HG03097 (cell line): ENCODE results near the gene SMG6.

Source experiments
- ATAC-seq: cut with Tn5 transposase; IDR thresholded peaks from one replicate; pipeline ENCODE4 v1.9.1; 2021; ENCODE audit not compliant: unreplicated experiment, low FRiP score

The SMG6 gene

DNA sequence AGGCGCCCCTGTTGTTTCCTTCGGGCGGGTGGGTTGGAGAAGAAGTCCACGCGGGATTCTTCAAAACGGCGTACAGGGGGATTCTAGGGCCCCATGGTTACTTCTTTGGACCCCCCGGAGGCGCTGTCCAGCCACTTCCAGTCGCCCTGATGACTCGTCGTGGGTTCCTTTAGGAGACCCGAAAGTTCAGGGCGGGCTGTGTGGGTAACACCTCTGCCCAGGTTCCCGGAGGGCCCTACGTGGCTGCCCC is 249.4 kb downstream of the SMG6 start:
- ATAC-seq = no peak

DNA sequence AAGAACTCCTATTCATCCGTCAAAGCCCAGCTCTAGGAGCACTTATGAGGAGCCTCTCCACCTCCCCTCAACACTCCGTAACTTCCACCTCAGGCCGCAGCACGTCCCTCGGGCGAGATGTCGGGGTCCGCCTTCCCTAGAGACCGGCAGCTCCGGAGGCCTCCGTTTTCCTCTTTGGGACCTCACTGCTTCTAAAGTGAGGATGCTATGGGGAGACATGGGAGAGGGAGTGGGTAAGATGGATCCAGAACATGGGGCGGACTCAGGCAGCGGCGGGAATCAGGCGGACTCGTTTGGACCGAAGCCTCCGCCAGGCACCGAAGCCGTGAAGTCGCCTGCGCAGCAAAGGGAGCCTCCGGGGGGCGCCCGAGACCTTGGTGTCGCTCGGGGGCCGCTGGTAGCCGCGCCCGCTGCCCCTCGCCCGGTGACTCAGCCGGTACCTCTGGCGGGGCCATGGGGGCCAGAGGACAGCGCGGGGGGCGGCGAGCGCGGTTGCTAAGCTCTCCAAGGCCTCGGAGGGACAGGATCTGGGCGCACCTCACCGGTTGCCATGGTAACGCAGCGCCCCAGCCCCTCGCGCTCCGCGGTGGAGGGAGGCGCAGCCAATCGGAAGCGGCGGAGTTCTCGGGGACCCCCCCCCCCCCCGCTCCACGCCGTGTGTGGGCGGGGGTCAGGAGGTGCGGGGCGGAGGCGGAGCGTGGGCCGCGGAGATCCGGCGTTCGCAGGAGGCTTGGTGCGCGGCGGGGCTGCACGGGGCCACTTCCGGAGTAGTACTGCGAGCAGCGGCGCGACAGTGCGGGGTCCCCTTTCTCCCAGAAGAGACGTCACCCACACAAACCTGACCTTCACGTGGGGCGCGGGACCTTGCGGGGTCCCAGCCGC is 250.0 kb downstream of the SMG6 start:
- ATAC-seq = no peak

DNA sequence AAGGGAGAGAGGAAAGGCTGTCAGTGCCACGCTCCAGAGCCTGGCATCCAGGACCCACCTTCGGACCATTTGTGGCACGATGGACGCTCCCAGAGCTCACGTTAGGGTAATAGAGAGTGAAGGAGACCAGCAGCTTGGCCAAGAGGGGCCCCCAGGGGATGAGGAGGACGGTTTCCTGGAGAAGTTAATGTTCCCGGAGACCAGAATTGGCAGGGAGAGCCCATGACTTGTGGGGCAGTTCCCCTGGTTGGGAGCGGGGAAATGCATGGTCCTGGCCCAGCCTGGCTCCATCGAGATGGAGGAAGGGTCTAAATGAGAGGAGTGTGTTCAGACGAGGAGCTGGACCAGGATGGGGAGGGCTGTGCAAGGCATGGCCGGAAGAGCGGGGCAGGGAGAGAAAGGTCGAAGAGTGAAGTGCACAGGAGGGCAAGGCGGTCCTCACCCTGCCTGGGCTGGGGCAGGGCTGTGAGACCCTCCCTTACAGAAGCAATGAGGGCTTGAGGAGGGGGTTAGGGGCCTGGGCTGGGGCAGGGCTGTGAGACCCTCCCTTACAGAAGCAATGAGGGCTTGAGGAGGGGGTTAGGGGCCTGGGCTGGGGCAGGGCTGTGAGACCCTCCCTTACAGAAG is 251.5 kb downstream of the SMG6 start:
- no peak for ATAC-seq

DNA sequence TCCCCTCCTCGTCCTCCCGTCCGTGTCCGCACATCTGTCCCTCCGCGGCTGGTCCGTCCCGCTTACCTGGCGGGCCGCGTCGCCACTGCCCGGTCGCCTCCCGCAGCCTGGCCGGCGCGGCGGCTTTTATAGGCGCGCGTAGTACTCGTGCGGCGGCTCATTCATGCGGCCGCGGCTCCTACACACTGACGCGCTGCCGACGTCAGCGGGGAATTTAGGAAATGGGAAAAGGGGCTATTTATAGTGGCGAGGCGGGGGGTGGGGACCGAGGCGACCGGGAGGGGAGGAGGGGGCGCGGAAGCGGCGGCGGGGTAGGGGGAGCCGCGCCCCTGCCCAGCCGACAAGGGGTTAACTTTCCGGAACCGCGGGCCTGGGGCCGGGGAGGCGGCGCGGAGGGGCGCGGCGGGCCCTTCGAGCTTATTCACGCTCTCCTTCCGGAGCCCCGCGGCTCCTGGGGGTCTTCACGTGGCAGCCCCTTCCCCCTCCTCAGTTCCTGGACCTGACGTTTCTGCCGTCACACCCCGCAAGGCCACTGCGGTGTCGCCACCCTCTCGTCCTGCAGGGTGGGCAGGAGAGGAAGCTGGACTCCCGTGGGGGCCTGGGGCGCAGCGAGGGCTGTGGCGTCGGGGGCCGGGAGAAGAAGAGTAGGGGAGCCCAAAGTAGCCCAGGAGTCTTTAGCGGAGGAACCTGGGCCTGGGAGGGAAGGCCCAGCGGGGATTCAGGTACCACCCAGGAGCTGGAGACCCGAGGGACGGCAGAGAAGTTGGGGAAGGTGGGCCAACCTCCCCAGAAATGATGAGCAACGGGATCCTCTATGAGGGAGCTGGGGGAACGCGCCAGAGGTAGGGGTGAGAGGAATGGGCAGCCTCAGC is 252.3 kb downstream of the SMG6 start:
- no peak for ATAC-seq

DNA sequence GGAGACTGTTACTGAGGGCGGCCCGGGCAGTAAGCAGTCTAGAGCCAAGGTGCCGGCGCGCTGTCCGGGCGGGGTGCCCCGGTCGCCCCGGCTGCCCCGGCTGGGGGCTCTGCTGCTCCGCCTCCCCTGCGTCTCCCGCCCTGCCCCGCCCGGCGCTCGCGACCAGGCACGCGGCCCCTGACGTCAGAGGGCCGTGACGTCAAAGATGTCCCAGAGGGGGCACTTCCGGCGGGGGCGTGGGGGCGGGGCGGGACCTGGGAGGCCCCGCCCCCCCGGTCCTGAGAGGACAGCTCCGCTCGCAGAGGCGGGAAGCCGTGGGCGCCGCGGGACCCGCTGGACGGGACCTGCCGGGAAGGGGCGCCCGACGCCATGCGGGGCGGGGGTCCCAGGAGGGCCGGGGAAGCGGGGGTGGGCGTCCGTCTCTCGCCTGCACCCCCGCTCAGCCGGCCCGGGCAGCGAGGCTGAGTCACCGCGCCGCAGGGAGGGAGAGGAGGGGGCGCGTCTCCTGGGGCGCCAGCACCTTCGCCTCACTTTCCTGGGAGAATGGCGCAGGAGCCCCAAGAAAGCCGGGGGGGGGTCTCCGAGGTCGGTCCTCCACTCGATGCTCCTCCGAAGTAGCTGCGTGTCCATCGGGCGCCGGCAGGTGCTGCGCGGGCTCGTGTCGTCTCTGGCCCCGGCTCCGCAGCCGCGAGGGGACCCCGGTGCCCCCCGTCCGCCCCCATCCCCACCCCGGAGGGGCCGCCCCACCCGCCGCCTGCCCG is 253.1 kb downstream of the SMG6 start:
- ATAC-seq = no peak

DNA sequence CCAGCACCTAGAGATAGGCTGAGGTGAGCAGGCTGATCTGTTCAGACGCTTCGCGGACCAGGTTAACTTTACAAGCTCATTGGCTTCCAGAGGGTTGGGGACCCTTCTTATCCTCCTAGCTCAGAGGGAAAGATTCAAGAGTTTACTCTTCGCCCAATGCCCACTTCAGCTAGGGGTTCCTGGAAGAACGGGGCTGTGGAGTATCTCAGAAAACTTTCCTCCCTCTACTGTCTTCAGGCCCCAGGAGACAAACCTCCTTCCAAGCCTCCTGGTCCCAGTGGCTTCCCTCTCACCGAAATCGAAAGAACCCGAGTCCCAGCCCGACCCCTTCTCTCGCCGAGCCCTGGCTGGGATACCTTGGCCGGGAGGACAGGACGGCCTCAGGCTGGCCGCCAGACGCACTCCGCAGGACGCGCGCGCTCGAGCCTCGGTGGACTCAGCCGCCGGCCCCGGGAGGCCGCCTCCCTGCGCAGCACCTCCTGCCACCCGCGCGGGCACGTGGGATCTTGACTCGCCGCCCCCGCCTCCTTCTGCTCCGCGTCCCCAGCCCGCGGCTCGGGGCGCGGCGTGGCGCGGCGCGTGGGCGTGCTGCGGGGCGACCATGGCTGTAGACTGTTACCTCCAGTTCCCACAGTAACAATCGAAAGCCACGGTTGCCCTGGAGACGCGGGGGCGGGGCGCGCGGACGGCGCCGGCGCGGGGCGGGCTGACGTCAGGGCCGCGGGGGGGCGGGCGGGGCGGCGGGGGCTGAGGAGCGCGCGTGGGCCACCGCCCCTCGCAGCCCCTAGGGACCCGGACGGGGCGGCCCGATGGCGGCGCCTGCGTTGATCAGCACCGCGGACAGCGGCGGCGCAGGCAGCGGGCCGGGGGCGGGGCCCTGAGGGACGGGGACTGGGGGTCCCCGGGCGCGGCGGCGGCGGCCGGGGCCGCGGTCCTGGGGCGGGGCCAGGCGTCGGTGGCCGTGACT is 254.0 kb downstream of the SMG6 start:
- peak; percentile 51 for ATAC-seq

DNA sequence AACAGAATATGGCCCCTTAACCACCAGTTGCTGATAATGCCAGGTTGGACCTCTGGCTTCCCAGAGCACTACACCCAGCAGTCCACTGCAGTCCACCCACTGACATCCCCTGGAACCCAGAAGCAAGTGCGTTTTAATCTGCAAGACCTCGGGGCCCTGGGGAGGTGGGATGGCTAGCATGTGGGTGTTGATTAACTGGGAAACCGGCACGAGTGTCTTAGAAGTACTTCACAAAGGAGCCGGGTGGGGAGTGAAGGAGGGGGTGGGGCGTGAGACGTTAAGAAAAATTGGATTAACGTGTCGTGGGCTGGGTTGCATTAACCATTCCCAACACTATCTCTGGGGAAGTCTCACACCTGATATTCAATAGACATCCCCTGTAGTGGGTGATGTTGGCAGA is 254.8 kb downstream of the SMG6 start:
- ATAC-seq = no peak

DNA sequence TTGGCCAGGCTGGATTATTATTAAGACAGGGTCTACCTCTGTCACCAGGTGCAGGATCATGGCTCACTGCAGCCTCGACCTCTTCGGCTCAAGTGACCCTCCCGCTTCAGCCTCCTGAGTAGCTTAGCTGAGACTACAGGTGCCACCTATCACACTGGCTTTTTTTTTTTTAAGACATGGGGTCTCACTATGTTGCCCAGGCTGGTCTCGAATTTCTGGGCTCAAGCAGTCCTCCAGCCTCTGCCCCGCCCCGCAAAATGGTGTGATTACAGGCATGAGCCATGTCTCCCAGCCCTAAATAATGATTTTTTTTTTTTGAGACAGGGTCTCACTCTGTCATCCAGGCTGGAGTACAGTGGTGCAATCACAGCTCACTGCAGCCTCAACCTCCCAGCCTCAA is 256.0 kb downstream of the SMG6 start:
- ATAC-seq = no peak

DNA sequence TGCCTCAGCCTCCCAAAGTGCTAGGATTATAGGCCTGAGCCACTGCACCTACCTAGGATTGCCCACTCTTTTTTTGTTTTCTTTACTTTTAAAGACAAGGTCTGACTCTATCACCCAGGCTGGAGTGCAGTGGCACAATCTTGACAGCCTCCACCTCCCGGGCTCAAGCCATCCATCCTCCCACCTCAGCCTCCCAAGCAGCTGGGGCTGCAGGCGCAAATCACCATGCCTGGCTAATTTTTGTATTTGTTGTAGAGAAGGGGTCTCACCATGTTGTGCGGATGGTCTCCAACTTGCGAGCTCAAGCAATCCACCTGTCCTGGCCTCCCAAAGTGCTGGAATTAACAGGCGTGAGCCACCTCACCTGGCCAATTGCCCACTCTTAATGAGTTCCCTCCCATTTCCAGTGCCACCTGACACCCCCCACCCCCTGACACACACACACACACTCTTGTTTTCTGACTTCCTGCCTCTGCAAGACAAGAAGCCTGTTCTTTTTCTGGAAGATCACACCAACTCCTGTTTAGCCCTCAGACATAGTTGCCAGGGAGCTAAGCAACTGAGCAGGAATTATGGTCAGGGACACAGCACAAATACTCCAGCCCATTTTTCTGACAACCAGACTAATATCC is 259.2 kb downstream of the SMG6 start:
- no peak for ATAC-seq

DNA sequence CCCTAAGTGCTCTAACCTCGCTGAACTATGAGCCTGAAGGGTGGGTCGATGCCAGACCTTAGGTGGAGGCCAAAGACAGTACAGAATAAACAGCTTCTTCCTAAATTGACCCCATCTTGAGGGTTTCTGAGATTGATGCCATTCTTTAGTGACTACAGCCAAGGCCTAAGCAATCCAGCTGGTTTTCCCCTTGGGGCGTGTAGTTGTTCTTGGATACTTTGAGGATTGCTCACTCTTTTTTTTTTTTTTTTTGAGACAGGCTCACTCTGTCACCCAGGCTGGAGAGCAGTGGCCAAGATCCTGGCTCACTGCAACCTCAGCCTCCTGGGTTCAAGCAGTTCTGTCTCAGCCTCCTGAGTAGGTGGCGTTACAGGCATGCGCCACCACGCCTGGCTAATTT is 259.8 kb downstream of the SMG6 start:
- ATAC-seq = no peak

DNA sequence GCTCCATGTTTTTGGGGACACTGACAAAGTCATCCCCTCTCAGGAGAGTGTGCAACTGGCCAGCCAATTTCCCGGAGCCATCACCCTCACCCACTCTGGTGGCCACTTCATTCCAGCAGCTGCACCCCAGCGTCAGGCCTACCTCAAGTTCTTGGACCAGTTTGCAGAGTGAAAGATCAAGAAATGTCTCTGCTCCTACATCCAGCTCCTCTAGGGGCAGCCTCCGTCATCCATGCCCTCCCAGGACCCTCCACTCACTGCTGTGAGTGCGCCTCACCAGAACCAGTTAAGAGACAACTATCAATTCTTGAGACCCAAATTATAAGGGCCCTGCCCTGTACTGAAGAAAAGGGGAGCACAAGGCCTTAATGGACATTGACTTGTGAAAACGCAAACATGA is 260.7 kb downstream of the SMG6 start:
- ATAC-seq = no peak

DNA sequence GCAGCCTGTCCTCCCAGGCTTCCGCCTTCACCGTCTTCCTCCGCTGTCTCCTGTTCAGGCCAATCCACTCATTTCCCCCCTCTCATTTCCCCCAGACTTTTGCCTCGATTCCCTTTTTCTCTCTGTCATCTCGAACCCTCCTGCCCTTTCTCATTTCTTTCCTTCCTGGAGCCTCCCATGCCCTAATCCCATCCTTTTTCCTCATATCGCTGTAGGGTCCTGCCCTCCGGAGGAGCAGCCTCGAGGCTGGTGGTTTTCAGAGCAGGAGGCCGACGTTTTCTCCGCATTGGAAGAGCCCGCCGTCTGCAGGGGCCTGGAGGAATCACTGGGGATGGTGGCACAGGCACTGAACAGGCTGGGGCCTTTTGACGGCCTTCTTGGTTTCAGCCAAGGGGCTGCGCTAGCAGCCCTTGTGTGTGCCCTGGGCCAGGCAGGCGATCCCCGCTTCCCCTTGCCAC is 261.2 kb downstream of the SMG6 start:
- ATAC-seq = no peak

DNA sequence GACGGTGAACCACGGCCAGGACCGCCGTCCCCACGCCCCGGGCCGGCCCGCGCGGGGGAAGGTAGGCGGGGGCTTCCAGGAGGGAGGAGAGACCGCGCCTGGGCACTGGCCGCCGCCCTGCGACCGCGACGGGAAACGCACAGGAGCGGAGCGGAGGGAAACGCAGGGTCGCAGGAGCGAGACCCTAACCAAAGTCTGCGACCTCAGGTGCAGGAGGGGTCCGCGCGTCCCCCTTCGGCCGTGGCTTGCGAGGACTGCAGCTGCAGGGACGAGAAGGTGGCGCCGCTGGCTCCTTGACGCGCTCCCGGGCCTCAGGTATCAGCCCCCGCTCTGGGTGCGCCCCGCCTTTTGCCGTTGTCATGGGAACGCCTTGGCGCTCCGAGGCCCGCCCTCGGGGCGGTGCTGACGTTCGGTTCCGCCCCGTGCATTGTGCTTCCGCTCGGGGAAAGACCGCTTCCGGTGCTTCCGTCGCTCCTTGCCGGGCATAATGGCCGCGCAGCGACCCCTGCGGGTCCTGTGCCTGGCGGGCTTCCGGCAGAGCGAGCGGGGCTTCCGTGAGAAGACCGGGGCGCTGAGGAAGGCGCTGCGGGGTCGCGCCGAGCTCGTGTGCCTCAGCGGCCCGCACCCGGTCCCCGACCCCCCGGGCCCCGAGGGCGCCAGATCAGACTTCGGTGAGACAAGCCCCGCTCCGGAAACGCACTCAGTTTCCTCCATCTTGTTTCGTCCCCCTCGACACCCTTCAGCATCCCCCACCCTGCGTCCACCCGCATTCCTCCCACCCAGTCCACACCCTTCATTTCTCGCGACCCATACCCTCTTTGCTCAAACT is 261.8 kb downstream of the SMG6 start, which contains the start of gene OVCA2:
TSS of gene OVCA2 (plus strand) at position 462 of the 829 bp plus-strand sequence. CDS start at position 488, 26 bp downstream.
- peak; percentile 90 for ATAC-seq

DNA sequence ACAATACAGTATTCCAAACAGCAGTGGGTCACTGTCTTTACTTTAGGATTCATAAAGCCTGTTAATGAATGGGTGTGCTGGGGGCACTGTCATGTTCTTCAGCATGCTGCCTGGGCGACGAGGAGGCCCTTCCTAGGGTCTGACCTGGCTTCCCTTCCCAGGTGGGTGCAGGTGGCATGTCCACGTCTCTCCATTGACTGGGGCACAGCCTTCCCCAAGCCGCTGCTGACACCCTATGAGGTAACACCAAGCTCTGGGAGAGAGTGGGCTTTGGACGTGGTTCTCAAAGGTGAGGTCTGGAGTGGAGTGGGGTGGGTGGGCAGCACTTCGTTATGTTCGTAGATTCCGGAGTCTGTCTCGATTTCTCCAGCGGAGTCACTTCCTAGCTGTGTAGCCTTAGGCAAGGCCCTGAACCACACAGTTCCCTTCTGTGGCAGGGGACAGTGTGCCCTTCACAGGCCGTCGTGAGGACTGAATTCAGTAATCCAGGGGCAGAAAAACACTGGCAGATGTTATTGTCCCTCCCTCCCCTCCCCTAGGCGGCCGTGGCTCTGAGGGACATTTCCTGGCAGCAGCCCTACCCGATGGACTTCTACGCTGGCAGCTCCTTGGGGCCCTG is 262.5 kb downstream of the SMG6 start:
- no peak for ATAC-seq

DNA sequence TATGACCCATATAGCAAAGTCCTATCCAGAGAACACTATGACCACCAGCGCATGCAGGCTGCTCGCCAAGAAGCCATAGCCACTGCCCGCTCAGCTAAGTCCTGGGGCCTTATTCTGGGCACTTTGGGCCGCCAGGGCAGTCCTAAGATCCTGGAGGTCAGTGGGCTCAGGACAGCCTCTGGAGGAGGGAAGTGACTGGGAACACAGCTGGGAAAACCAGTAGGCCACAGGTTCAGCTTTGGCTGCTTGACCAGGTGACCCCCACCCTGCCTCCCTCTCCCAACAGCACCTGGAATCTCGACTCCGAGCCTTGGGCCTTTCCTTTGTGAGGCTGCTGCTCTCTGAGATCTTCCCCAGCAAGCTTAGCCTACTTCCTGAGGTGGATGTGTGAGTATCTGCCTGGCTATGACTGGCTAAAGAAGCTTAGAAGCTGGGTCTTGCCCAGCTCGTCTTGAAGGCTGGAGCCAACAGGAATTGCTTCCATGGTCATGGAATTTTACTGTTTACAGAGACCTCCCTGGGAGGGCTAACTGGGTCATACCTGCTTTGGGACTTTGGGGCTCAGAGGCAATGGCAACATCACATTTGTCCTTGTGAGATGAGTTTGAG is 263.3 kb downstream of the SMG6 start:
- ATAC-seq = no peak

DNA sequence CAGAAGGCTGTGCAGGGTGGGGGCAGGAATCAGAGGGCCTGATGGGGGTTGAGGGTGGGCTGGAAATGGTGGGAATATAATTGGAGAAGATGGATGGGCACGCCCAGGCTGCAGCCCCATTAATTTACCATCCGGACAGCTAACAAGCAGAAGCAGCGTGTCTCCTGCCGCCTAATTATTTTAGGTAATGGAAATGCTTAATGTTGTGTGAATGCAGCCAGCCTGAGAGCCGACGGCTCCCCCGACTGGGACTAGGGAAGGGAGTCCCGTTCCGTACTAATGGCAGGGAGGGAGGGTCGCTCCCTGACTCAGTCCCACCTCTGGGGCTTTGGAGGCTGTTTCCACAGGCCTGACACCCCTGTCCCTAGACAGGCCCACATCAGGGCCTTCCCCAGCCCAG is 266.4 kb downstream of the SMG6 start:
- no peak for ATAC-seq
